Fibroblast of mammary gland (primary cell): ENCODE measurements around the gene TRMT11.

Source experiments
- DNase-seq: peaks from one replicate; pipeline ENCODE4 v3.0.0-alpha.2; 2010; ENCODE audit warnings: low read depth
- H3K4me3 ChIP-seq: 2 replicates; pipeline ENCODE4 v1.5.1; 2011; ENCODE audit warnings: low read depth, mild to moderate bottlenecking, low read length, moderate library complexity; ENCODE audit not compliant: control insufficient read depth
- CTCF ChIP-seq: conservative IDR thresholded peaks from 2 replicates; pipeline ENCODE4 v1.5.1; 2011; ENCODE audit warnings: low read depth, low read length, inconsistent platforms; ENCODE audit not compliant: control insufficient read depth, insufficient read depth

The TRMT11 gene

GRCh38 chr6:126077810-126078776, 91.8 kb downstream of the TRMT11 start:
- no peak overlapping the region for H3K4me3 ChIP-seq
- no peak for TF ChIP-seq CTCF
- peak; percentile 91 for DNase-seq

- no peak overlapping the region for H3K4me3 ChIP-seq
- DNase-seq = no peak
- TF ChIP-seq CTCF = no peak
Observed at GRCh38 chr6:126083875-126084274, 97.5 kb downstream of the TRMT11 start.

GRCh38 chr6:126086560-126086959, 100.2 kb downstream of the TRMT11 start:
- no peak overlapping the region for H3K4me3 ChIP-seq
- TF ChIP-seq CTCF = no peak
- DNase-seq = no peak
